ENCODE results near the gene TMPRSS6.

The TMPRSS6 gene

GRCh38 chr22:37024339-37025157, 85.0 kb downstream of the TMPRSS6 start:
- DNase-seq (ENCODE audit: low read depth, low spot score) = no peak
- Histone ChIP-seq H3K9me3 (ENCODE audit: insufficient read depth, low read length) (no peaks in the 10 kb centered on the region), H3K27me3 (ENCODE audit: insufficient read depth, insufficient read length) (no peaks in the 10 kb centered on the region), H3K4me1 (ENCODE audit: insufficient read depth, insufficient read length) (peaks cover 21% of the 10 kb centered on the region), H3K4me3 (ENCODE audit: insufficient read length, low read depth) (no peak overlapping the region), H3K36me3 (ENCODE audit: insufficient read depth, insufficient read length, low read length) (peaks cover 57% of the 10 kb centered on the region), H3K9ac (ENCODE audit: insufficient read length, low read depth) (no peak overlapping the region)
- TF ChIP-seq YY1 (IDR thresholded peaks at IDR 0.05; ENCODE audit: insufficient read depth, insufficient read length) (no peak), ZNF274 (IDR thresholded peaks at IDR 0.05; ENCODE audit: low read depth, low read length) (no peak), SUZ12 (IDR thresholded peaks at IDR 0.05; ENCODE audit: extremely low read depth, insufficient read depth, insufficient read length) (no peak)

DNA sequence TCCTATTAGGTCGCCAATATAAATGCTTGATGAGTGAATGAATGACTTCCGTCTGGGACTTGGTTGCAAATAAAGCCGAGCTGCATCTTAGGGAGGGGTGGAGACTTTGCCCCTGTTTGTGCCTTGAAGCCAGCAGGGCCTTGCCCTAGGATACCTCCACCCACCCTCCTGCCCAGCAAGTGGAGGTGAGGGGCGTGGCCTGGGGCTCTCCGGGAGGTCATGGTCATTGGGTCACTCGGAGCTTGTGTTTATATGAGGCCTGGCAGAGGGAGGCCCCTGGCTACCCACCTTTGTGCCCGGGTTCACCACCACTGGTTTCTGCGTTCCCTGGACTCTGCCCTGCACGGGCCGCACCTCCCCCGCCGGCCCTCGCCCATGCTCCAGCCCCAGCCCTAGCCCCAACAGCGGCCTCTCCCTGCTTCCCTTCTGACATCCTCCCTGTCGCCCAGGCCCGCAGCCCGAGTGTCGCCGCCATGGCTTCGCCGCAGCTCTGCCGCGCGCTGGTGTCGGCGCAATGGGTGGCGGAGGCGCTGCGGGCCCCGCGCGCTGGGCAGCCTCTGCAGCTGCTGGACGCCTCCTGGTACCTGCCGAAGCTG, 85.7 kb downstream of the TMPRSS6 start:
- no peak for DNase-seq (ENCODE audit: low read depth, low spot score)
- no peak overlapping the region for H3K9ac ChIP-seq (ENCODE audit: insufficient read length, low read depth)
- H3K4me1 ChIP-seq (ENCODE audit: insufficient read depth, insufficient read length) = peaks cover 21% of the 10 kb centered on the region
- no peaks in the 10 kb centered on the region for H3K9me3 ChIP-seq (ENCODE audit: insufficient read depth, low read length)
- peaks cover 50% of the 10 kb centered on the region for H3K36me3 ChIP-seq (ENCODE audit: insufficient read depth, insufficient read length, low read length)
- H3K4me3 ChIP-seq (ENCODE audit: insufficient read length, low read depth) = no peak overlapping the region
- H3K27me3 ChIP-seq (ENCODE audit: insufficient read depth, insufficient read length) = no peaks in the 10 kb centered on the region
- no peak for TF ChIP-seq ZNF274 (IDR thresholded peaks at IDR 0.05; ENCODE audit: low read depth, low read length)
- TF ChIP-seq YY1 (IDR thresholded peaks at IDR 0.05; ENCODE audit: insufficient read depth, insufficient read length) = no peak
- no peak for TF ChIP-seq SUZ12 (IDR thresholded peaks at IDR 0.05; ENCODE audit: extremely low read depth, insufficient read depth, insufficient read length)

GRCh38 chr22:37022483-37023337, 86.8 kb downstream of the TMPRSS6 start:
- no peak overlapping the region for H3K4me3 ChIP-seq (ENCODE audit: insufficient read length, low read depth)
- H3K36me3 ChIP-seq (ENCODE audit: insufficient read depth, insufficient read length, low read length) = peaks cover 53% of the 10 kb centered on the region
- H3K9me3 ChIP-seq (ENCODE audit: insufficient read depth, low read length) = no peaks in the 10 kb centered on the region
- no peak for DNase-seq (ENCODE audit: low read depth, low spot score)
- H3K9ac ChIP-seq (ENCODE audit: insufficient read length, low read depth) = peak overlapping the region; percentile 58
- peaks cover 28% of the 10 kb centered on the region for H3K4me1 ChIP-seq (ENCODE audit: insufficient read depth, insufficient read length)
- no peak for TF ChIP-seq ZNF274 (IDR thresholded peaks at IDR 0.05; ENCODE audit: low read depth, low read length)
- no peak for TF ChIP-seq SUZ12 (IDR thresholded peaks at IDR 0.05; ENCODE audit: extremely low read depth, insufficient read depth, insufficient read length)
- no peak for TF ChIP-seq YY1 (IDR thresholded peaks at IDR 0.05; ENCODE audit: insufficient read depth, insufficient read length)
- H3K27me3 ChIP-seq (ENCODE audit: insufficient read depth, insufficient read length) = no peaks in the 10 kb centered on the region

DNA sequence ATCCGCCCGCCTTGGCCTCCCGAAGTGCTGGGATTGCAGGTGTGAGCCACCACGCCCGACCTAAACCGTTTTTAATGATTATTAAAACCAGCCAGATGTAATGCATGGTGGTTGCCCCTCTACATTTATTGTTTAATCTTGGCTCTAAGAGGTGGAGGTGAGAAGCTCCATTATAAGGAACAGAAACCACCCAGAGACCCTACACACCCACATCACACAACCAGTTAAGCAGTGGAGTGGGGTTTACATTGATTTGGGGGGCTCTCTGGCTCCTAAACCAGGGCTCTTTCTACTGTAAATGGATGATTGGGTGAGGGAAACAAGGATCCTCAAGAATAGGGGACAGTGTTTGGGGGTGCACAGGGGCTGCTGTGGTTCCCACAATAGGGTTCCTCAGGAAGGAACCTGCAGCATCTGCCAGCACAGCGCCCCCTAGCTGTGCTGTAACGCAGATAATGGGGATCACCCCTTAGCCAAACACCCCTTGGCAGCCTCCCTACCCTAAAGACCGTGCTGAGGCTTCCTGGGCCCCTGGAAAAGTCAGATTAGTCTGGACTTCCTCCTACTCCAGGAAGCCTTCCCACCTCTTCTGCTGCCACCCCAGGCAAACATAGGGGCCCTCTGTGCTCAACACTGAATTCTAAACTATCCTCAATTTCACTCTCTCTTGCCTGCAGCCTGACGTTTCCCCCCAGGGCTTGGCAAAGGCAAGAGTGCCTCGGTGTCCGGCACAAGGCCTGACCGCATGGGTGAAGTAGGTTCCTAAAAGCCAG, 87.6 kb downstream of the TMPRSS6 start:
- H3K4me1 ChIP-seq (ENCODE audit: insufficient read depth, insufficient read length) = peaks cover 26% of the 10 kb centered on the region
- H3K4me3 ChIP-seq (ENCODE audit: insufficient read length, low read depth) = no peak overlapping the region
- H3K9me3 ChIP-seq (ENCODE audit: insufficient read depth, low read length) = no peaks in the 10 kb centered on the region
- TF ChIP-seq ZNF274 (IDR thresholded peaks at IDR 0.05; ENCODE audit: low read depth, low read length) (no peak), SUZ12 (IDR thresholded peaks at IDR 0.05; ENCODE audit: extremely low read depth, insufficient read depth, insufficient read length) (no peak), YY1 (IDR thresholded peaks at IDR 0.05; ENCODE audit: insufficient read depth, insufficient read length) (no peak)
- H3K9ac ChIP-seq (ENCODE audit: insufficient read length, low read depth) = peak overlapping the region; percentile 58
- peak; percentile 38 for DNase-seq (ENCODE audit: low read depth, low spot score)
- H3K27me3 ChIP-seq (ENCODE audit: insufficient read depth, insufficient read length) = no peaks in the 10 kb centered on the region
- peaks cover 55% of the 10 kb centered on the region for H3K36me3 ChIP-seq (ENCODE audit: insufficient read depth, insufficient read length, low read length)

DNA sequence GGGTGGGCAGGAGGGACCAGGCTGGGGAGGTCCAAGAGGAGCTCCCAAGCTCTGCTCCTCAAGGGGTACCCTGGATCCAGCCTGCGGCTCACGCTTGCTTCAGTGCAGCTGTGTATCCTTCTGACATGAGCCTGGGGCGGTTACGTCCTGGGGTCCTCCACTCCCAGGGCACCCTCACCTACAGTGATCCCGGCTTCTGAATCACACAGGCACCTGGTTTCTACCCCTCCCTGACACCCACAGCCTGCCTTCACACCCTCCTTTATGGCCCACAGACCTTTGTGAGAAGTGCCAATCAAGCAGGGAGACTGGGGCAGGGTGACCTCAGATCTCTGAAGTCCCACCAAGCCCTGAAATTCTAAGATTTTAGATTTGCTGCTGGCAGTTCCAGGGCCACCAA, 88.5 kb downstream of the TMPRSS6 start:
- Histone ChIP-seq H3K4me1 (ENCODE audit: insufficient read depth, insufficient read length) (peaks cover 24% of the 10 kb centered on the region), H3K27me3 (ENCODE audit: insufficient read depth, insufficient read length) (no peaks in the 10 kb centered on the region), H3K4me3 (ENCODE audit: insufficient read length, low read depth) (no peak overlapping the region)

DNA sequence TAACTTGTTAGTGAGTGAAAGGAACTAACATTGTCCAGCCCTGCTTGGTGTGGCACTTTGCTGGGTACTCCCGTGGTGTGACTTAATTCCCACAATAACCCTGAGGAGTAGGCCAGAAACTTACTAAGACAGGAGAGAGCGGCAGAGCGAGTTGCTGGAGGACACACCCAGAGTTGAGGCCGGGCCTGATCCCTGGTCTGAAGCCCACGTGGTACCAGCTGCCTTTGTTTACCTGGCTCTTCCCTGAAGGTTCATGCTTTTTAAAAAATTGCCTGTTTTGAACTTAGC, 89.4 kb downstream of the TMPRSS6 start:
- no peak for TF ChIP-seq YY1 (IDR thresholded peaks at IDR 0.05; ENCODE audit: insufficient read depth, insufficient read length)
- no peak for TF ChIP-seq ZNF274 (IDR thresholded peaks at IDR 0.05; ENCODE audit: low read depth, low read length)
- Histone ChIP-seq H3K27me3 (ENCODE audit: insufficient read depth, insufficient read length) (no peaks in the 10 kb centered on the region), H3K4me1 (ENCODE audit: insufficient read depth, insufficient read length) (peaks cover 18% of the 10 kb centered on the region), H3K36me3 (ENCODE audit: insufficient read depth, insufficient read length, low read length) (peaks cover 46% of the 10 kb centered on the region), H3K9ac (ENCODE audit: insufficient read length, low read depth) (peak overlapping the region; percentile 80), H3K9me3 (ENCODE audit: insufficient read depth, low read length) (no peaks in the 10 kb centered on the region), H3K4me3 (ENCODE audit: insufficient read length, low read depth) (peak overlapping the region; percentile 82)
- DNase-seq (ENCODE audit: low read depth, low spot score) = no peak

More for the DNA sequence above, 88.5 kb downstream of the TMPRSS6 start:
- Histone ChIP-seq H3K36me3 (ENCODE audit: insufficient read depth, insufficient read length, low read length) (peaks cover 55% of the 10 kb centered on the region), H3K9ac (ENCODE audit: insufficient read length, low read depth) (no peak overlapping the region), H3K9me3 (ENCODE audit: insufficient read depth, low read length) (no peaks in the 10 kb centered on the region)
- DNase-seq (ENCODE audit: low read depth, low spot score) = no peak
- TF ChIP-seq ZNF274 (IDR thresholded peaks at IDR 0.05; ENCODE audit: low read depth, low read length) (no peak), YY1 (IDR thresholded peaks at IDR 0.05; ENCODE audit: insufficient read depth, insufficient read length) (no peak), SUZ12 (IDR thresholded peaks at IDR 0.05; ENCODE audit: extremely low read depth, insufficient read depth, insufficient read length) (no peak)

Data from NT2/D1 (cell line).